ENCODE data around the gene SLC31A1. TPM values are rescaled to one million over a fixed set of nuclear protein-coding genes. Genes with fewer than 3 reads are reported as not detected.

SLC31A1 gene
- total and polyA plus RNA-seq, 2 experiments from 2014 or later: 15.0 to 32.1 TPM

- Histone ChIP-seq H3F3A (replicated peaks; ENCODE audit: low read depth) (no peaks in the 10 kb centered on the region), H3K27ac (ENCODE audit: low read depth) (no peak overlapping the region), H4K20me1 (replicated peaks; ENCODE audit: insufficient read depth) (no peaks in the 10 kb centered on the region; the same call in 1 of the 2 replicates), H3K36me3 (ENCODE audit: insufficient read depth) (no peaks in the 10 kb centered on the region), H3K27me3 (ENCODE audit: insufficient read depth) (no peaks in the 10 kb centered on the region), H3K4me3 (no peak overlapping the region), H2AFZ (no peak overlapping the region), H3K4me1 (ENCODE audit: insufficient read depth) (peaks cover 5% of the 10 kb centered on the region; the same call in 1 of the 2 replicates), H3K79me2 (replicated peaks; ENCODE audit: insufficient read depth) (peaks cover 34% of the 10 kb centered on the region), H3K4me2 (no peak overlapping the region), H3K9me2 (ENCODE audit: insufficient read depth) (no peaks in the 10 kb centered on the region)
- ATAC-seq (no peak), DNase-seq (ENCODE audit: low spot score) (no peak)
- Mint-ChIP-seq H3K9me3 (no peaks in the 10 kb centered on the region), H3K4me1 (peaks cover 5% of the 10 kb centered on the region), H3K36me3 (ENCODE audit: low read depth) (no peaks in the 10 kb centered on the region; the same call in 2 of the 3 replicates), H3K27ac (no peak overlapping the region), H3K4me3 (no peak overlapping the region), H3K27me3 (ENCODE audit: insufficient read depth, low read depth, poor library complexity) (peaks cover 9% of the 10 kb centered on the region)
- TF ChIP-seq ZNF114 (CRISPR knock-in tag; IDR thresholded peaks at IDR 0.05) (no peak), ZNF462 (CRISPR knock-in tag; IDR thresholded peaks at IDR 0.05) (no peak), REST (IDR thresholded peaks at IDR 0.05; ENCODE audit: unreplicated experiment) (no peak), ZNF331 (CRISPR knock-in tag; IDR thresholded peaks at IDR 0.05; ENCODE audit: low read depth) (no peak), STAT1 (IDR thresholded peaks at IDR 0.05; ENCODE audit: unreplicated experiment) (no peak), EZH2 (IDR thresholded peaks at IDR 0.05; ENCODE audit: low read depth, unreplicated experiment) (no peak), CREB1 (CRISPR knock-in tag; IDR thresholded peaks at IDR 0.05; ENCODE audit: low read depth) (no peak), EZH2phosphoT487 (IDR thresholded peaks at IDR 0.05; ENCODE audit: unreplicated experiment) (no peak), CTCF (conservative IDR thresholded peaks at IDR 0.05; ENCODE audit: low read depth in 2 of 2) (no peak), NANOG (IDR thresholded peaks at IDR 0.05; ENCODE audit: borderline replicate concordance) (no peak), ETS1 (IDR thresholded peaks at IDR 0.05) (no peak)
Measured at GRCh38 chr9:113216406-113216805, 4.9 kb upstream of the SLC31A1 start.

Data from GM23338 (cell line).